Heart right ventricle (tissue), 16 donors: Measurements from ENCODE around the gene EEFSEC. TPM values are rescaled to one million over a fixed set of nuclear protein-coding genes. Genes with fewer than 3 reads are reported as not detected.

Experiments
- ATAC-seq, 8 donors: fragments of 200-7000 bp; cut with Tn5 transposase; one replicate each; pipeline ENCODE4 v1.9.1; 2020; ENCODE audit warnings: mild to moderate bottlenecking in 8 of 8, moderate library complexity in 8 of 8, moderate number of reproducible peaks in 1 of 8
- DNase-seq, 2 donors: peaks; one replicate each; pipeline ENCODE4 v3.0.0-alpha.2; 2020
- H3K27ac ChIP-seq, 10 donors: fragments of 200-600 bp; sonication (generic) in 2 of 10; one replicate each; pipeline versions ENCODE4 v1.5.0 to v1.8.0; 2020 to 2022; ENCODE audit warnings: mild to moderate bottlenecking in 3 of 10
- H3K27me3 ChIP-seq, 7 donors: fragments of 200-600 bp; one replicate each; pipeline ENCODE4 v1.8.0; 2021 to 2022; ENCODE audit warnings: mild to moderate bottlenecking in 2 of 7
- H3K36me3 ChIP-seq, 9 donors: fragments of 200-600 bp; sonication (generic) in 1 of 9; one replicate each; pipeline versions ENCODE4 v1.5.0 to v1.8.0; 2020 to 2022; ENCODE audit warnings: mild to moderate bottlenecking in 2 of 9
- H3K4me1 ChIP-seq, 9 donors: fragments of 200-600 bp; sonication (generic) in 1 of 9; one replicate each; pipeline versions ENCODE4 v1.5.0 to v1.8.0; 2020 to 2022; ENCODE audit warnings: mild to moderate bottlenecking in 4 of 9
- H3K4me3 ChIP-seq, 10 donors: fragments of 200-600 bp; sonication (generic) in 2 of 10; one replicate each; pipeline versions ENCODE4 v1.5.0 to v1.8.0; 2020 to 2022; ENCODE audit warnings: mild to moderate bottlenecking in 7 of 10, moderate library complexity in 2 of 10
- H3K9me3 ChIP-seq, 11 donors: fragments of 200-600 bp in 10 of 11; sonication (generic) in 2 of 11; one replicate each; pipeline versions ENCODE4 v1.5.0 to v1.8.0; 2013 to 2022; ENCODE audit warnings: mild to moderate bottlenecking in 2 of 11, control low read depth in 1 of 11, moderate library complexity in 1 of 11
- WGBS, 2 donors: extraction: QIAGEN DNeasy Blood & Tissue Kit; methylation state at CpG; one replicate each; pipeline ENCODE4 v1.1.7; 2013; ENCODE audit warnings: inconsistent platforms in 1 of 2; 5-methylcytosine and 5-hydroxymethylcytosine counted together
- intact Hi-C, 10 donors: fragments of 100-400 bp; cut with DNase I; formaldehyde crosslinking; loops; one replicate each; pipeline versions ENCODE4 v1.11.1 to v1.14.2; 2022
- polyA plus RNA-seq, 2 donors: library from polyadenylated mRNA; stranded (reverse); fragments of 200-250 nt; gene quantifications; one replicate each; pipeline ENCODE4 v1.2.3, GENCODE V29; 2013
- total RNA-seq, 10 donors: library from RNA; stranded (reverse); fragmentation: NEBNext Ultra II Directional in 3 of 10; extraction: Animal tissue kit (Norgen Biotek cat#: 25700) in 3 of 10; gene quantifications; one replicate each; pipeline versions ENCODE4 v1.2.1 to v1.2.4, GENCODE V29; 2021 to 2023
- TF ChIP-seq, protein P1 (sequence below), 9 donors: fragments of 200-600 bp; sonication (generic) in 2 of 9; IDR thresholded peaks; one replicate each; pipeline versions ENCODE4 v1.5.0 to v1.8.0; 2021 to 2022; ENCODE audit warnings: antibody characterized with exemption in 9 of 9, mild to moderate bottlenecking in 5 of 9, moderate library complexity in 1 of 9
- donor health status: Arrhythmogenic right ventricular cardiomyopathy.
- donor health status: ischemic (EF 13 %, LVEDD 7.1; RV severe dilation, severe dysfunction).
- donor health status: healthy with polysubstance abuse.
- donor health status: DM: no; HTN: yes; CAD: no.
- donor health status: DM: no; HTN: no; CAD: no.
- donor health status: ischemic (EF 25% LVEDD 6.9; RV normal size, moderate dysfunction).
- donor health status: ischemic (EF 25% LVEDD 5.7; RV mildly dilated, moderate dysfunction).
- donor health status: healthy.
- donor health status: DM: yes; HTN: yes; CAD: no.
- donor health status: Ischemic cardiomyopathy.
- donor health status: ischemic (EF 35%, LVEDD 5.7; RV mildly dilated, moderate dysfunction).
- donor health status: nonischemic (EF 11% LVEDD 7.7; RV severe dilation, severe dysfunction).
- donor health status: DM: yes; HTN: yes; CAD: no.
- donor health status: PGD.
- donor health status: ischemic (EF 29% LVEDD 5.4; RV normal size, mild dysfunction).
- donor health status: nonischemic (EF 23%, LVEDD 6.1; RV moderate dilation, normal function).

EEFSEC gene
- total and polyA plus RNA-seq, 12 donors: 16.5 to 29.5 (median 25.0) TPM

DNA sequence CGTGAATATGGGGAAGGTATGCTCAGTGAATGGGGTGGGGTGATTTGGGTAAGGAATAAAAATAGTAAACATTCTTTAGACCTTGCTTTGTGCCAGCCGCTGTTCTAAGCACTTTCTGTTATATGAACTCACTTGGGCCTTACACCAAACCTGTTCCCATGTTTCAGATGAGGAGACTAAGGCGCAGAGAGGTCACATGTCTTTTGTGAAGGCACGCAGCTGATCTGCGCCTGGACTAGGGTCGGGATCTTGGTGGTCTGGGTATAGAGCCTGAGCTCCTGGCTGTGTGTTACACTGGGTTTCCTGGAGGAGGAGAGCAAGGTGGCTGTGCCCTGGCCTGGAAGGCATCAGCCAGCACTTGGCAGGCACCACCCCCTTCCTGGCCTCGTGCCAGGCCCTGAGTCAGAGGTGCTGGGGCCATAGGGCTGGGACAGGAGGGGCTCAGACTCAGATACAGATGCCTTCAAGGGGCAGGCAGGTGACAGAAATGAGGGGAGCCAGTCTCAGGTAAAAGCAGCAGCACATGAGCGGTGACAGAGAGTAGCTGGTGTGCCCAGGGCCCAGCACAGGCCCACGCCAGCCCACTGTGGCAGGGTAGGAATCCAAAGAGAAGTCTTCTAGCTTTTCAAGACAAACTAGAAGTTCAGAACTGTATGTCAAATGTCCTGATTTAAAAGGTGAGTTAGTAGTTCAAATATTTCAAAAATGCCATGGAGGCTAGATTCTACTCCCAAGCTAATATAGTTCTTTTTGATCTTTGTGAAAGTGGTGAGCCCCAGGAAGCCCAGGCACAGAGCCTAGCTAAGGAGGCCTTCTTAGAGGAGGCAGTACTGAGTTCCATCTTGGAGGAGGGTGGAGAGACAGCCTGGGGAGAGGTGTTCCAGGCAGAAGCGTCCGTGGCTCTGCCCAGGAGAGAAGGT lies 230.3 kb downstream of the EEFSEC start:
- peak; percentile 30 to 76 (median 64) for ATAC-seq
- no peaks in the 10 kb centered on the region for H3K36me3 ChIP-seq
- peak; percentile 67 to 77 for DNase-seq
- 58 to 73% methylated on average over 11 of the region's 11 CpGs for WGBS, 2 donors
- intact Hi-C loops: no loop called here
- H3K27ac ChIP-seq: peak overlapping the region in 8 of 10 donors; percentile 42 to 78 (median 61)
- no peak overlapping the region for H3K4me3 ChIP-seq
- no peaks in the 10 kb centered on the region for H3K27me3 ChIP-seq
- H3K9me3 ChIP-seq: no peaks in the 10 kb centered on the region
- TF ChIP-seq, protein P1, sequence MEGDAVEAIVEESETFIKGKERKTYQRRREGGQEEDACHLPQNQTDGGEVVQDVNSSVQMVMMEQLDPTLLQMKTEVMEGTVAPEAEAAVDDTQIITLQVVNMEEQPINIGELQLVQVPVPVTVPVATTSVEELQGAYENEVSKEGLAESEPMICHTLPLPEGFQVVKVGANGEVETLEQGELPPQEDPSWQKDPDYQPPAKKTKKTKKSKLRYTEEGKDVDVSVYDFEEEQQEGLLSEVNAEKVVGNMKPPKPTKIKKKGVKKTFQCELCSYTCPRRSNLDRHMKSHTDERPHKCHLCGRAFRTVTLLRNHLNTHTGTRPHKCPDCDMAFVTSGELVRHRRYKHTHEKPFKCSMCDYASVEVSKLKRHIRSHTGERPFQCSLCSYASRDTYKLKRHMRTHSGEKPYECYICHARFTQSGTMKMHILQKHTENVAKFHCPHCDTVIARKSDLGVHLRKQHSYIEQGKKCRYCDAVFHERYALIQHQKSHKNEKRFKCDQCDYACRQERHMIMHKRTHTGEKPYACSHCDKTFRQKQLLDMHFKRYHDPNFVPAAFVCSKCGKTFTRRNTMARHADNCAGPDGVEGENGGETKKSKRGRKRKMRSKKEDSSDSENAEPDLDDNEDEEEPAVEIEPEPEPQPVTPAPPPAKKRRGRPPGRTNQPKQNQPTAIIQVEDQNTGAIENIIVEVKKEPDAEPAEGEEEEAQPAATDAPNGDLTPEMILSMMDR (IDR thresholded peaks at IDR 0.05): no peak
- peaks cover 14 to 70% (median 54%) of the 10 kb centered on the region in 9 donors for H3K4me1 ChIP-seq

DNA sequence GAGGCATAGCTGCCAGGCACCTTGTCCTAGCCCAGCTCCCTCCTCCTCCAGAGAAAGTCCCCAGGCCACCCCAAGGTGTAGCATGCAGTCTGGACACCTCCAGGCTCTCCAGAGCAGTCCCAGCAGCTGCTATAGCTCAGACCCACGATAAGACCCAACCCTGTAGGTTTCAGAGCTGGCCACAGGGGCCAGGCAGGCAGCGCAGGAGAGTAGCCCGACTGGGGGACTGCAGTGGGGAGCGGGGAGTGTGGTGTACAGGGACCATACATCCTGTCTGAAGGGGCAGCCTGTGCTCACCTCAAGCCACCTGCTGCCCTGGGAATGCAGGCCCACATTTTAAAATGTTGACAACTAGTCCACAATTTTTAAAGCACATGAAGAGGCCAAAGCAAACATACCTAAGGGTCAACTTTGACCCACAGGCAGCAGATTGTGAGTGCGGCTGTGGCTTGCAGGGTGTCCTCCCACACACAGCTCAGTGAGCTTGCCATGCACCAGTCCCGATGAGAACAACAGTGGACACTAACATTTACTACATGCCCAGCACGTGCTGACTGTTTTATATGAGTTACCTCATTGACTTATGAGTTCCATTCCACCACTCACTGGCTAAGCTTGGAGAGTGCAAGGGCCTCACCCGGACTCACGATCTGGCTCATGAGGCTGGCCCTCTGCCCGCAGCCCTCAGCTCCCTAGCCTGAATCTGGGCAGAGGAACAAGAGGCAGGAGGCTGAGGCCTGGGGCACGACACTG lies 232.0 kb downstream of the EEFSEC start:
- TF ChIP-seq, protein P1 (IDR thresholded peaks at IDR 0.05): no peak
- peaks cover 14 to 57% (median 41%) of the 10 kb centered on the region in 9 donors for H3K4me1 ChIP-seq

DNA sequence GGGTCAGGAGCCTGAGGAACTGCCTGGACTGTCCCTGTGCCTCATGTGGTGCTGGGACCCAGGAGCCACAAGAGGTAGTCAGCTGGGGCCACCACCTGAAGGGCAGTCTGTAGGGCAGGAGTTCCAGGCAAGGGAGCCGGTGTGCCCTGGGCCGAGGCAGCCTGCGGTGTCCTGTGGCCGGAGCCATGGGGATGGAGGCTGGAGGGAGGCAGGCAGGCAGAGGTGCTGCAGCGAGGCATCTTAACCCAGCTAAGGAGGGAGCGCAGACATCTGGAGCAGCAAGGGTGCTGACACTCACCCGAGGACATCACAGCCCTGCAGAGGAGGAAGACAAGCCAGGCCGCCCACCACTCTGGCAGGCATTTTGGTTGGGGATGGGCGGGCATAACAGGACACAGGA lies 235.7 kb downstream of the EEFSEC start:
- TF ChIP-seq, protein P1 (IDR thresholded peaks at IDR 0.05): no peak
- no peaks in the 10 kb centered on the region for H3K36me3 ChIP-seq
- no peak overlapping the region for H3K27ac ChIP-seq
- peaks cover 2 to 36% (median 25%) of the 10 kb centered on the region in 9 donors for H3K4me1 ChIP-seq
- no peak for ATAC-seq
- H3K27me3 ChIP-seq: no peaks in the 10 kb centered on the region
- no peak overlapping the region for H3K4me3 ChIP-seq
- no peaks in the 10 kb centered on the region for H3K9me3 ChIP-seq
- 93 to 97% methylated on average over 9 of the region's 9 CpGs for WGBS, 2 donors
- DNase-seq: no peak
- intact Hi-C loops: no loop called here

More for the DNA sequence above, 232.0 kb downstream of the EEFSEC start:
- peak; percentile 75 to 88 (median 84) for ATAC-seq
- intact Hi-C loops: no loop called here
- Histone ChIP-seq H3K27me3 (no peaks in the 10 kb centered on the region), H3K27ac (peak overlapping the region in 7 of 10 donors; percentile 35 to 82 (median 63)), H3K9me3 (no peaks in the 10 kb centered on the region), H3K36me3 (no peaks in the 10 kb centered on the region), H3K4me3 (no peak overlapping the region)
- peak; percentile 74 to 77 for DNase-seq
- 57 to 62% methylated on average over 11 of the region's 11 CpGs for WGBS, 2 donors

DNA sequence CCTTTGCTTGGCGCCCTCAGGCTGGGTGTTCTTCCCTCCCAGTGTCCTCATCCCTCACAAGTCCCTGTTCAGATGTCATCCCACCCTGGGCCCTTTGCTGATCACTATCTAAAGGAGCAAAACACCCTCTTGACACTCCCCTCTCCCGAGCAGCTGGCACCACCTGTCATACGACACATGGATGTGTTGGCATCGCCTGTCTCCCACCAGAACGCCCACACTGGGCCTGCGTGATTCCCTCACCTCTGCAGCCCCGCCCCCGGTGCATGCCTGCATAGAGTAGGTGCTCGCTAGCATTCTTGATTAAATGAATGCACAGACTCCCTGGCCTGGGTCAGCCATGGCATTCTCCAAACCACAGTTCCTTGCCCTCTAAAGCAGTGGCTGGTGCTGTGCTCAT lies 237.6 kb downstream of the EEFSEC start:
- no peak for ATAC-seq
- intact Hi-C loops: no loop called here
- WGBS, 2 donors: 93 to 96% methylated on average over 9 of the region's 9 CpGs
- no peak for DNase-seq
- H3K9me3 ChIP-seq: no peaks in the 10 kb centered on the region
- H3K27me3 ChIP-seq: no peaks in the 10 kb centered on the region
- no peaks in the 10 kb centered on the region for H3K36me3 ChIP-seq
- TF ChIP-seq, protein P1 (IDR thresholded peaks at IDR 0.05): no peak
- no peak overlapping the region for H3K4me3 ChIP-seq
- no peak overlapping the region for H3K27ac ChIP-seq
- H3K4me1 ChIP-seq: peaks cover 14 to 36% (median 21%) of the 10 kb centered on the region in 9 donors
